GM19023 (cell line): Measurements from ENCODE around the gene USP40.

Source experiments
- ATAC-seq: cut with Tn5 transposase; IDR thresholded peaks from one replicate; pipeline ENCODE4 v1.9.1; 2021; ENCODE audit warnings: mild to moderate bottlenecking, moderate library complexity; ENCODE audit not compliant: unreplicated experiment

USP40 gene

GRCh38 chr2:233460726-233461441 is 105.7 kb downstream of the USP40 start:
- ATAC-seq: no peak

- no peak for ATAC-seq
These were observed 107.2 kb downstream of the USP40 start for GRCh38 chr2:233459426-233459825.

GRCh38 chr2:233458826-233459225 is 107.8 kb downstream of the USP40 start:
- no peak for ATAC-seq

- ATAC-seq: no peak
These were observed 108.5 kb downstream of the USP40 start for GRCh38 chr2:233458031-233458610.

- no peak for ATAC-seq
These were observed 109.2 kb downstream of the USP40 start for GRCh38 chr2:233457356-233457755.

- ATAC-seq: no peak
These were observed 109.6 kb downstream of the USP40 start for GRCh38 chr2:233456934-233457333.

- ATAC-seq: no peak
These were observed 110.5 kb downstream of the USP40 start for GRCh38 chr2:233456111-233456510.

GRCh38 chr2:233455491-233455890 is 111.1 kb downstream of the USP40 start:
- no peak for ATAC-seq

- no peak for ATAC-seq
These were observed 111.6 kb downstream of the USP40 start for GRCh38 chr2:233455006-233455405.

GRCh38 chr2:233453916-233454315 is 112.7 kb downstream of the USP40 start:
- no peak for ATAC-seq

GRCh38 chr2:233453111-233453915 is 113.3 kb downstream of the USP40 start:
- no peak for ATAC-seq

GRCh38 chr2:233451950-233452349 is 114.6 kb downstream of the USP40 start:
- no peak for ATAC-seq

GRCh38 chr2:233450864-233451575 is 115.6 kb downstream of the USP40 start:
- ATAC-seq: no peak

GRCh38 chr2:233449921-233450863 is 116.4 kb downstream of the USP40 start:
- ATAC-seq: no peak

- ATAC-seq: no peak
These were observed 117.3 kb downstream of the USP40 start for GRCh38 chr2:233449081-233449901.

- no peak for ATAC-seq
These were observed 118.0 kb downstream of the USP40 start for GRCh38 chr2:233448575-233448974.

- ATAC-seq: no peak
These were observed 118.4 kb downstream of the USP40 start for GRCh38 chr2:233448220-233448559.

- ATAC-seq: no peak
These were observed 118.9 kb downstream of the USP40 start for GRCh38 chr2:233447506-233448219.
